MM.1S (cell line): ENCODE data around the gene CYTH3.

ENCODE experiments used
- DNase-seq: peaks from one replicate; pipeline ENCODE4 v3.0.0-alpha.2; 2015
- H2AFZ ChIP-seq: fragments of 300-600 bp; sonication (generic); 2 replicates; pipeline ENCODE4 v1.6.0; 2016; ENCODE audit warnings: antibody characterized with exemption, low read length
- H3F3A ChIP-seq: fragments of 300-600 bp; sonication (generic); 2 replicates; pipeline ENCODE4 v1.6.1; 2016; ENCODE audit warnings: mild to moderate bottlenecking, antibody characterized with exemption, low read length, moderate library complexity, mixed read lengths; ENCODE audit not compliant: insufficient read depth
- H3K27ac ChIP-seq: fragments of 300-600 bp; sonication (generic); 2 replicates; pipeline ENCODE4 v1.5.1; 2016; ENCODE audit warnings: mild to moderate bottlenecking, low read length
- H3K27me3 ChIP-seq: fragments of 300-600 bp; sonication (generic); replicated peaks from 2 replicates; pipeline ENCODE4 v1.6.0; 2016; ENCODE audit warnings: low read length; ENCODE audit not compliant: insufficient read depth
- H3K36me3 ChIP-seq: fragments of 300-600 bp; sonication (generic); replicated peaks from 2 replicates; pipeline ENCODE4 v1.6.1; 2016; ENCODE audit warnings: mild to moderate bottlenecking, low read length, mixed read lengths; ENCODE audit not compliant: insufficient read depth
- H3K4me1 ChIP-seq: fragments of 300-600 bp; sonication (generic); 2 replicates; pipeline ENCODE4 v1.6.1; 2016; ENCODE audit warnings: low read length, mixed read lengths
- H3K4me2 ChIP-seq: fragments of 300-600 bp; sonication (generic); 2 replicates; pipeline ENCODE4 v1.6.0; 2016; ENCODE audit warnings: low read depth, low read length
- H3K4me3 ChIP-seq: fragments of 300-600 bp; sonication (generic); 2 replicates; pipeline ENCODE4 v1.5.1; 2016; ENCODE audit warnings: low read length, mixed read lengths
- H3K79me2 ChIP-seq: fragments of 300-600 bp; sonication (generic); 2 replicates; pipeline ENCODE4 v1.6.1; 2016; ENCODE audit warnings: mixed run types, low read length, mixed read lengths
- H3K9ac ChIP-seq: fragments of 300-600 bp; sonication (generic); 2 replicates; pipeline ENCODE4 v1.6.1; 2016; ENCODE audit warnings: low read length, mixed read lengths
- H3K9me2 ChIP-seq: fragments of 300-600 bp; sonication (generic); replicated peaks from 2 replicates; pipeline ENCODE4 v1.6.1; 2016; ENCODE audit warnings: mild to moderate bottlenecking, low read length, mixed read lengths; ENCODE audit not compliant: insufficient read depth
- H3K9me3 ChIP-seq: fragments of 300-600 bp; sonication (generic); replicated peaks from 2 replicates; pipeline ENCODE4 v1.6.1; 2016; ENCODE audit warnings: mild to moderate bottlenecking, low read length, mixed read lengths; ENCODE audit not compliant: insufficient read depth
- H4K20me1 ChIP-seq: fragments of 300-600 bp; sonication (generic); 2 replicates; pipeline ENCODE4 v1.6.1; 2016; ENCODE audit warnings: mild to moderate bottlenecking, low read length, moderate library complexity, mixed read lengths; ENCODE audit not compliant: insufficient read depth
- EZH2 ChIP-seq: fragments of 300-600 bp; sonication (generic); optimal IDR thresholded peaks from 2 replicates; pipeline ENCODE3; 2017; ENCODE audit warnings: low read depth, mild to moderate bottlenecking, antibody characterized with exemption, low read length, mixed read lengths
- EZH2phosphoT487 ChIP-seq: fragments of 300-600 bp; sonication (generic); IDR thresholded peaks from 2 replicates; pipeline ENCODE4 v1.6.1; 2018; ENCODE audit warnings: antibody characterized with exemption, low read length
- TF ChIP-seq, protein P1 (sequence below): fragments of 300-600 bp; sonication (generic); IDR thresholded peaks from 2 replicates; pipeline ENCODE4 v1.5.1; 2016; ENCODE audit warnings: antibody characterized with exemption, low read length, mixed read lengths

CYTH3 gene

GRCh38 chr7:6235029-6235871 is 37.2 kb downstream of the CYTH3 start:
- H2AFZ ChIP-seq, result no peak overlapping the region
- no peaks in the 10 kb centered on the region for H3K27me3 ChIP-seq
- H3K79me2 ChIP-seq, result peaks cover 71% of the 10 kb centered on the region
- no peak for DNase-seq
- no peak overlapping the region for H3K4me3 ChIP-seq
- H3K27ac ChIP-seq, result no peak overlapping the region
- H4K20me1 ChIP-seq, result no peaks in the 10 kb centered on the region
- H3K9me3 ChIP-seq, result no peaks in the 10 kb centered on the region
- no peaks in the 10 kb centered on the region for H3K9me2 ChIP-seq
- no peaks in the 10 kb centered on the region for H3K36me3 ChIP-seq
- TF ChIP-seq, protein P1, sequence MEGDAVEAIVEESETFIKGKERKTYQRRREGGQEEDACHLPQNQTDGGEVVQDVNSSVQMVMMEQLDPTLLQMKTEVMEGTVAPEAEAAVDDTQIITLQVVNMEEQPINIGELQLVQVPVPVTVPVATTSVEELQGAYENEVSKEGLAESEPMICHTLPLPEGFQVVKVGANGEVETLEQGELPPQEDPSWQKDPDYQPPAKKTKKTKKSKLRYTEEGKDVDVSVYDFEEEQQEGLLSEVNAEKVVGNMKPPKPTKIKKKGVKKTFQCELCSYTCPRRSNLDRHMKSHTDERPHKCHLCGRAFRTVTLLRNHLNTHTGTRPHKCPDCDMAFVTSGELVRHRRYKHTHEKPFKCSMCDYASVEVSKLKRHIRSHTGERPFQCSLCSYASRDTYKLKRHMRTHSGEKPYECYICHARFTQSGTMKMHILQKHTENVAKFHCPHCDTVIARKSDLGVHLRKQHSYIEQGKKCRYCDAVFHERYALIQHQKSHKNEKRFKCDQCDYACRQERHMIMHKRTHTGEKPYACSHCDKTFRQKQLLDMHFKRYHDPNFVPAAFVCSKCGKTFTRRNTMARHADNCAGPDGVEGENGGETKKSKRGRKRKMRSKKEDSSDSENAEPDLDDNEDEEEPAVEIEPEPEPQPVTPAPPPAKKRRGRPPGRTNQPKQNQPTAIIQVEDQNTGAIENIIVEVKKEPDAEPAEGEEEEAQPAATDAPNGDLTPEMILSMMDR, result no peak
- no peak for TF ChIP-seq EZH2
- no peak for TF ChIP-seq EZH2phosphoT487
- no peaks in the 10 kb centered on the region for H3F3A ChIP-seq
- no peak overlapping the region for H3K9ac ChIP-seq
- no peak overlapping the region for H3K4me2 ChIP-seq
- H3K4me1 ChIP-seq, result no peaks in the 10 kb centered on the region

DNA sequence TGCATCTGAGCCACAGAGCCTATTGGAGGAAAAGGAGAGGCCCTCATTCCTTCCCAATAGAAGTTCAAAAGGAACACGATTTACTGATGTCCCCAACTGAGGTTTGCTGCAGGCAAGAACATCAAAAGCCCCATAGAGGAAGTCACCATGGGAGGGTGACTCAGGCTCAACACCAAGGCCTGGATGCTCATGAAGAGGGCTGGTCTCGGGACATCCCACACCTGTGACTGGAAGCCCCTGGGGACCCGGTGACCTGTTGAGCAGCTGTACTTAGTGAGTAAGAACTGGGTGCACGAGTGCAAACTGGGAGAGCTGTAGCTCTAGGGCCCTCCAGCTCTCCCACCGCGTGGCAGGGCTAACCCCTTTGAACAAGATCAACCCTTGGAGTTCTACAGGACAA is 38.0 kb downstream of the CYTH3 start:
- Histone ChIP-seq H3K79me2 (peaks cover 77% of the 10 kb centered on the region), H3K27ac (no peak overlapping the region), H2AFZ (no peak overlapping the region), H3K4me2 (no peak overlapping the region), H3K4me1 (no peaks in the 10 kb centered on the region), H3F3A (no peaks in the 10 kb centered on the region), H3K9me3 (no peaks in the 10 kb centered on the region), H3K36me3 (no peaks in the 10 kb centered on the region), H3K27me3 (no peaks in the 10 kb centered on the region), H3K4me3 (no peak overlapping the region), H4K20me1 (no peaks in the 10 kb centered on the region), H3K9ac (no peak overlapping the region), H3K9me2 (no peaks in the 10 kb centered on the region)
- TF ChIP-seq, protein P1, result no peak
- no peak for TF ChIP-seq EZH2
- TF ChIP-seq EZH2phosphoT487, result no peak
- DNase-seq, result no peak

DNA sequence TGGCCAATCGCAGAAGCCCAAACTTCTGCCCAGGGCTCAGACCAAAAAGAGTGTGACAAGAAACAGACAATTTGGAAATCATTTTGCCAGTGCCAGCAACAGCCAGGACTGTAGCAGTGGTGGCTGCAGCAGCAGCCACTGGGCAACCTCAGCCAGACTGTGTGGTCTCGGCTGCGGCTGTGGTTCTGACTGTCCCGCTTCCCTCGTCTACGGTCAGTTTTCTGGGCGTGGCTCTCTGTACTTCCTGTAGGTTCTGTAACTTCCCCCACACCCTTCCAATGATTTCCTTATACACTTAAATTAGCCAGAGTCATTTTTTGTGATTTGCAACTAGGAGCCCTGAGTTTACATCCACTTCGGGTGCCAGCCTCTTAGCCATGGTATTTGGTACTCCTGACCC is 39.9 kb downstream of the CYTH3 start:
- H3K9me2 ChIP-seq, result no peaks in the 10 kb centered on the region
- H3K9ac ChIP-seq, result no peak overlapping the region
- DNase-seq, result no peak
- H2AFZ ChIP-seq, result no peak overlapping the region
- no peak overlapping the region for H3K27ac ChIP-seq
- H3K4me1 ChIP-seq, result no peaks in the 10 kb centered on the region; the same call in 1 of the 2 replicates
- H3K9me3 ChIP-seq, result no peaks in the 10 kb centered on the region
- H3K27me3 ChIP-seq, result no peaks in the 10 kb centered on the region
- H3K4me3 ChIP-seq, result no peak overlapping the region
- no peaks in the 10 kb centered on the region for H3F3A ChIP-seq
- TF ChIP-seq, protein P1, result no peak
- no peaks in the 10 kb centered on the region for H4K20me1 ChIP-seq
- H3K79me2 ChIP-seq, result peaks cover 67% of the 10 kb centered on the region
- no peaks in the 10 kb centered on the region for H3K36me3 ChIP-seq
- no peak overlapping the region for H3K4me2 ChIP-seq
